Gastroesophageal sphincter (tissue), 3 donors: ENCODE data around the gene C1orf226.

Source experiments
- EP300 ChIP-seq: sonication (generic); formaldehyde crosslinking; IDR thresholded peaks from one replicate; pipeline ENCODE4 v1.6.1; 2017; ENCODE audit warnings: antibody characterized with exemption, mild to moderate bottlenecking
- POLR2A ChIP-seq, 2 donors: fragments of 450-650 bp; IDR thresholded peaks; one replicate each; pipeline ENCODE4 v1.6.1; 2017; ENCODE audit warnings: antibody characterized with exemption in 2 of 2, mild to moderate bottlenecking in 2 of 2, moderate library complexity in 1 of 2
- POLR2AphosphoS5 ChIP-seq: sonication (generic); formaldehyde crosslinking; IDR thresholded peaks from one replicate; pipeline ENCODE4 v1.6.1; 2017; ENCODE audit warnings: antibody characterized with exemption
- TF ChIP-seq, protein P1 (sequence below), 4 experiments: fragments of 200-600 bp in 2 of 4; fragments of 450-650 bp in 2 of 4; sonication (generic) in 1 of 4; IDR thresholded peaks; one replicate each; pipeline ENCODE4 v1.5.1; 2017 to 2019; ENCODE audit warnings: antibody characterized with exemption in 4 of 4, mild to moderate bottlenecking in 2 of 4, moderate library complexity in 2 of 4

DNA sequence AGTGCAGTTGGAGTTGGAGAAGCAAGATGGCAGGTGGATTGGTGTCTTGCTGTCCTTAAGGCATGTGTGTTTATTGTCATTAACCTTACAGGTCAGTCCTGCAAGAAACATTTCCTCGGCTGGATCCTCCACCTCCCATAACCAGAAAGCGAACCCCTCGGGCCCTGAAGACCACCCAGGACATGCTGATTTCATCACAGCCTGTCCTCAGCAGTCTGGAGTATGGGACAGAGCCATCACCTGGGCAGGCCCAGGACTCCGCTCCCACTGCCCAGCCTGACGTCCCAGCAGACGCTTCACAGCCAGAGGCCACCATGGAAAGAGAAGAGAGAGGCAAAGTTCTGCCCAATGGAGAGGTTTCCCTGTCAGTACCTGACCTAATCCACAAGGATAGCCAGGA, 1.6 kb downstream of the C1orf226 start:
- TF ChIP-seq, protein P1, sequence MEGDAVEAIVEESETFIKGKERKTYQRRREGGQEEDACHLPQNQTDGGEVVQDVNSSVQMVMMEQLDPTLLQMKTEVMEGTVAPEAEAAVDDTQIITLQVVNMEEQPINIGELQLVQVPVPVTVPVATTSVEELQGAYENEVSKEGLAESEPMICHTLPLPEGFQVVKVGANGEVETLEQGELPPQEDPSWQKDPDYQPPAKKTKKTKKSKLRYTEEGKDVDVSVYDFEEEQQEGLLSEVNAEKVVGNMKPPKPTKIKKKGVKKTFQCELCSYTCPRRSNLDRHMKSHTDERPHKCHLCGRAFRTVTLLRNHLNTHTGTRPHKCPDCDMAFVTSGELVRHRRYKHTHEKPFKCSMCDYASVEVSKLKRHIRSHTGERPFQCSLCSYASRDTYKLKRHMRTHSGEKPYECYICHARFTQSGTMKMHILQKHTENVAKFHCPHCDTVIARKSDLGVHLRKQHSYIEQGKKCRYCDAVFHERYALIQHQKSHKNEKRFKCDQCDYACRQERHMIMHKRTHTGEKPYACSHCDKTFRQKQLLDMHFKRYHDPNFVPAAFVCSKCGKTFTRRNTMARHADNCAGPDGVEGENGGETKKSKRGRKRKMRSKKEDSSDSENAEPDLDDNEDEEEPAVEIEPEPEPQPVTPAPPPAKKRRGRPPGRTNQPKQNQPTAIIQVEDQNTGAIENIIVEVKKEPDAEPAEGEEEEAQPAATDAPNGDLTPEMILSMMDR (IDR thresholded peaks at IDR 0.05), result no peak
- no peak for TF ChIP-seq POLR2AphosphoS5
- TF ChIP-seq POLR2A (IDR thresholded peaks at IDR 0.05), result no peak
- TF ChIP-seq EP300, result no peak
